Measurements from ENCODE around the gene RIMBP2.

Gene RIMBP2

GRCh38 chr12:130523208-130523607 is 192.9 kb downstream of the RIMBP2 start (continued):
- TF ChIP-seq REST (tag by site-specific recombination; IDR thresholded peaks at IDR 0.05) = no peak

GRCh38 chr12:130522244-130522834 is 193.8 kb downstream of the RIMBP2 start:
- H3K4me3 ChIP-seq (ENCODE audit: low read depth, low read length) = no peak overlapping the region

More at GRCh38 chr12:130522244-130522834, 193.8 kb downstream of the RIMBP2 start:
- H3K27ac ChIP-seq (ENCODE audit: extremely low read depth, low read depth, low read length) = no peak overlapping the region
- no peaks in the 10 kb centered on the region for H3K9me3 ChIP-seq (ENCODE audit: control insufficient read depth, insufficient read depth, low read depth, low read length)
- no peaks in the 10 kb centered on the region for H3K4me1 ChIP-seq (ENCODE audit: control insufficient read depth, insufficient read depth, low read length)
- POLR2A ChIA-PET = no interaction called here
- CTCF ChIA-PET = no interaction called here
- TF ChIP-seq PRDM2 (tag by site-specific recombination; IDR thresholded peaks at IDR 0.05; ENCODE audit: borderline replicate concordance) (no peak), ZBTB8A (tag by site-specific recombination; IDR thresholded peaks at IDR 0.05) (no peak), ZNF518A (tag by site-specific recombination; conservative IDR thresholded peaks at IDR 0.05; ENCODE audit: low read depth) (no peak), ZNF221 (tag by site-specific recombination; IDR thresholded peaks at IDR 0.05; ENCODE audit: borderline replicate concordance) (no peak), ZNF23 (tag by site-specific recombination; IDR thresholded peaks at IDR 0.05; ENCODE audit: borderline replicate concordance) (no peak), ZNF24 (tag by site-specific recombination; IDR thresholded peaks at IDR 0.05) (no peak)
- no peaks in the 10 kb centered on the region for H3K36me3 ChIP-seq (ENCODE audit: control insufficient read depth in 2 of 2, insufficient read depth in 1 of 2, low read length in 2 of 2)

Measured in HEK293 (cell line).